CD14-positive monocyte (primary cell): ENCODE results near the gene PCNT. TPM values are rescaled to one million over a fixed set of nuclear protein-coding genes. Genes with fewer than 3 reads are reported as not detected.
"Not testable (repeated sequence)": the region's sequence is repeated elsewhere in the genome, so short reads cannot be mapped to it uniquely, and the experiment has no call there.

Experiments used
- DNase-seq, 3 donors: peaks; one replicate each; pipeline ENCODE4 v3.0.0-alpha.2; 2011 to 2022
- H2AFZ ChIP-seq: 2 replicates; pipeline ENCODE4 v1.6.0; 2012; ENCODE audit warnings: mild to moderate bottlenecking, low read depth, low read length, inconsistent platforms; ENCODE audit not compliant: insufficient read depth, poor library complexity, severe bottlenecking
- H3K27ac ChIP-seq, 2 donors: 1 replicate in 1 of 2; 2 replicates in 1 of 2; pipeline ENCODE4 v1.5.1; 2012 to 2013; ENCODE audit warnings: low read length in 2 of 2, control low read depth in 1 of 2, inconsistent platforms in 1 of 2, low read depth in 1 of 2, mild to moderate bottlenecking in 1 of 2
- H3K27me3 ChIP-seq, 2 donors: one replicate each; pipeline versions ENCODE4 v1.6.0 to v1.6.1; 2011 to 2013; ENCODE audit warnings: low read length in 2 of 2; ENCODE audit not compliant: control insufficient read depth in 2 of 2, insufficient read depth in 2 of 2
- H3K36me3 ChIP-seq, 2 donors: replicated peaks in 1 of 2; 1 replicate in 1 of 2; 2 replicates in 1 of 2; pipeline versions ENCODE4 v1.5.1 to v1.6.1; 2012 to 2013; ENCODE audit warnings: low read length in 2 of 2, control low read depth in 1 of 2, inconsistent platforms in 1 of 2, mild to moderate bottlenecking in 1 of 2; ENCODE audit not compliant: insufficient read depth in 2 of 2, control insufficient read depth in 1 of 2
- H3K4me1 ChIP-seq, 2 donors: 1 replicate in 1 of 2; 2 replicates in 1 of 2; pipeline versions ENCODE4 v1.5.1 to v1.6.1; 2012 to 2013; ENCODE audit warnings: low read length in 2 of 2, control low read depth in 1 of 2, inconsistent platforms in 1 of 2, mild to moderate bottlenecking in 1 of 2, moderate library complexity in 1 of 2; ENCODE audit not compliant: insufficient read depth in 2 of 2, control insufficient read depth in 1 of 2
- H3K4me2 ChIP-seq: replicated peaks from 2 replicates; pipeline ENCODE3; 2012; ENCODE audit warnings: low read length, moderate library complexity, mild to moderate bottlenecking; ENCODE audit not compliant: poor library complexity, severe bottlenecking; ENCODE audit errors: extremely low read depth
- H3K4me3 ChIP-seq, 3 experiments: fragments of 200-600 bp in 1 of 3; sonication (generic) in 1 of 3; replicated peaks in 1 of 3; 1 replicate in 2 of 3; 2 replicates in 1 of 3; pipeline ENCODE4 v1.5.1; 2011 to 2013; ENCODE audit warnings: low read length in 3 of 3, mild to moderate bottlenecking in 3 of 3, control low read depth in 2 of 3, low read depth in 2 of 3, inconsistent platforms in 1 of 3, moderate library complexity in 1 of 3
- H3K79me2 ChIP-seq: 2 replicates; pipeline ENCODE4 v1.6.0; 2012; ENCODE audit warnings: mild to moderate bottlenecking, control low read depth, inconsistent platforms, low read length, moderate library complexity; ENCODE audit not compliant: insufficient read depth
- H3K9ac ChIP-seq: 2 replicates; pipeline ENCODE4 v1.6.0; 2017; ENCODE audit warnings: low read length, mild to moderate bottlenecking; ENCODE audit not compliant: insufficient read depth, poor library complexity, severe bottlenecking
- H3K9me3 ChIP-seq, 2 donors: replicated peaks in 1 of 2; 1 replicate in 1 of 2; 2 replicates in 1 of 2; pipeline versions ENCODE4 v1.5.1 to v1.6.1; 2012 to 2013; ENCODE audit warnings: low read length in 2 of 2, control low read depth in 1 of 2; ENCODE audit not compliant: control insufficient read depth in 1 of 2, insufficient read depth in 1 of 2
- H4K20me1 ChIP-seq: 2 replicates; pipeline ENCODE4 v1.6.0; 2012; ENCODE audit warnings: mild to moderate bottlenecking, low read length, control low read depth, moderate library complexity; ENCODE audit not compliant: insufficient read depth
- H3K27ac Mint-ChIP-seq, 7 donors: one replicate each; pipeline ENCODE4 v1.8.0; 2020; ENCODE audit warnings: mild to moderate bottlenecking in 7 of 7, mixed read lengths in 7 of 7, moderate library complexity in 6 of 7, inconsistent platforms in 2 of 7
- H3K27me3 Mint-ChIP-seq, 3 donors: one replicate each; pipeline ENCODE4 v1.8.0; 2021 to 2022; ENCODE audit warnings: low read depth in 3 of 3, mild to moderate bottlenecking in 3 of 3, mixed read lengths in 3 of 3, moderate library complexity in 3 of 3, inconsistent platforms in 1 of 3
- H3K36me3 Mint-ChIP-seq, 2 donors: one replicate each; pipeline ENCODE4 v1.8.0; 2020; ENCODE audit warnings: mixed read lengths in 2 of 2, inconsistent platforms in 1 of 2, mild to moderate bottlenecking in 1 of 2
- H3K4me1 Mint-ChIP-seq: one replicate; pipeline ENCODE4 v1.8.0; 2020; ENCODE audit warnings: mild to moderate bottlenecking, mixed read lengths
- H3K4me3 Mint-ChIP-seq, 2 donors: one replicate each; pipeline ENCODE4 v1.8.0; 2020; ENCODE audit warnings: mild to moderate bottlenecking in 2 of 2, mixed read lengths in 2 of 2, moderate library complexity in 1 of 2
- H3K9me3 Mint-ChIP-seq, 7 donors: one replicate each; pipeline ENCODE4 v1.8.0; 2020 to 2022; ENCODE audit warnings: mixed read lengths in 7 of 7, mild to moderate bottlenecking in 6 of 7, moderate library complexity in 6 of 7, inconsistent platforms in 2 of 7
- WGBS: methylation state at CpG from one replicate; pipeline ENCODE4 v1.1.5; 2013; ENCODE audit warnings: missing lambda C conversion rate; ENCODE audit not compliant: insufficient coverage; 5-methylcytosine and 5-hydroxymethylcytosine counted together
- intact Hi-C, 2 donors: fragments of 100-400 bp; cut with micrococcal nuclease; formaldehyde crosslinking; loops; one replicate each; pipeline versions ENCODE4 v1.15.0 to v1.15.1; 2023
- polyA plus RNA-seq, 3 donors: library from polyadenylated mRNA; depleted of rRNA in 1 of 3; unstranded in 2 of 3; stranded (reverse) in 1 of 3; fragments of 300-500 nt in 2 of 3; fragments of >200 nt in 1 of 3; fragmentation: Illumina TruSeq in 2 of 3; gene quantifications; 1 replicate in 2 of 3; 2 replicates in 1 of 3; pipeline ENCODE4 v1.2.3, GENCODE V29; 2012 to 2021
- TF ChIP-seq, protein P1 (sequence below): fragments of 200-600 bp; IDR thresholded peaks from one replicate; pipeline ENCODE4 v1.8.0; 2022; ENCODE audit warnings: antibody characterized with exemption, mild to moderate bottlenecking

Gene PCNT
- polyA plus RNA-seq, 3 donors: 4.2 to 16.3 (median 5.1) TPM

DNA sequence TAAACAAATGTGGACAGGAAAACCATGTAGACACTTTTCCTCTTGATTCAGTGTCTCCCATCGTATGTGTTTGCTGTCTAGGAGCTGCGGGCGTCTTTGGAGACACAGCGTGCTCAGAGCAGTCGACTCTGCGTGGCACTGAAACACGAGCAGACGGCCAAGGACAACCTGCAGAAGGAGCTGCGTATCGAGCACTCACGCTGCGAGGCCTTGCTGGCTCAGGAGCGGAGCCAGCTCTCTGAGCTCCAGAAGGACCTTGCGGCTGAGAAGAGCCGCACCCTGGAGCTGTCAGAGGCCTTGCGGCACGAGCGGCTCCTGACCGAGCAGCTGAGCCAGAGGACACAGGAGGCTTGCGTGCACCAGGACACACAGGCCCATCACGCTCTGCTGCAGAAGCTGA, 107.5 kb downstream of the PCNT start:
- Histone ChIP-seq H3K9me3 (no peaks in the 10 kb centered on the region), H3K4me3 (peak overlapping the region in 1 of 3 experiments; percentile 48), H3K27me3 (no peaks in the 10 kb centered on the region), H3K4me1 (peaks cover 16 to 23% of the 10 kb centered on the region in 2 donors), H3K79me2 (peaks cover 5% of the 10 kb centered on the region), H3K4me2 (peak overlapping the region; percentile 44), H3K36me3 (peaks cover 49 to 80% of the 10 kb centered on the region in 2 donors), H2AFZ (peak overlapping the region; percentile 69), H3K27ac (peak overlapping the region in 1 of 2 donors; percentile 61), H4K20me1 (no peaks in the 10 kb centered on the region), H3K9ac (no peak overlapping the region)
- H3K4me1 Mint-ChIP-seq: peaks cover 15% of the 10 kb centered on the region
- peaks cover 0 to 5% (median 1%) of the 10 kb centered on the region in 3 donors for H3K27me3 Mint-ChIP-seq
- peaks cover 0 to 3% (median 0%) of the 10 kb centered on the region in 7 donors for H3K9me3 Mint-ChIP-seq
- 96% methylated on average over 21 of the region's 21 CpGs for WGBS
- peaks cover 61 to 80% of the 10 kb centered on the region in 2 donors for H3K36me3 Mint-ChIP-seq
- no peak for DNase-seq
- intact Hi-C loops: no loop called here
- TF ChIP-seq, protein P1, sequence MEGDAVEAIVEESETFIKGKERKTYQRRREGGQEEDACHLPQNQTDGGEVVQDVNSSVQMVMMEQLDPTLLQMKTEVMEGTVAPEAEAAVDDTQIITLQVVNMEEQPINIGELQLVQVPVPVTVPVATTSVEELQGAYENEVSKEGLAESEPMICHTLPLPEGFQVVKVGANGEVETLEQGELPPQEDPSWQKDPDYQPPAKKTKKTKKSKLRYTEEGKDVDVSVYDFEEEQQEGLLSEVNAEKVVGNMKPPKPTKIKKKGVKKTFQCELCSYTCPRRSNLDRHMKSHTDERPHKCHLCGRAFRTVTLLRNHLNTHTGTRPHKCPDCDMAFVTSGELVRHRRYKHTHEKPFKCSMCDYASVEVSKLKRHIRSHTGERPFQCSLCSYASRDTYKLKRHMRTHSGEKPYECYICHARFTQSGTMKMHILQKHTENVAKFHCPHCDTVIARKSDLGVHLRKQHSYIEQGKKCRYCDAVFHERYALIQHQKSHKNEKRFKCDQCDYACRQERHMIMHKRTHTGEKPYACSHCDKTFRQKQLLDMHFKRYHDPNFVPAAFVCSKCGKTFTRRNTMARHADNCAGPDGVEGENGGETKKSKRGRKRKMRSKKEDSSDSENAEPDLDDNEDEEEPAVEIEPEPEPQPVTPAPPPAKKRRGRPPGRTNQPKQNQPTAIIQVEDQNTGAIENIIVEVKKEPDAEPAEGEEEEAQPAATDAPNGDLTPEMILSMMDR: no peak
- no peak overlapping the region for H3K4me3 Mint-ChIP-seq
- peak overlapping the region in 4 of 7 donors; percentile 51 to 84 (median 69) for H3K27ac Mint-ChIP-seq

DNA sequence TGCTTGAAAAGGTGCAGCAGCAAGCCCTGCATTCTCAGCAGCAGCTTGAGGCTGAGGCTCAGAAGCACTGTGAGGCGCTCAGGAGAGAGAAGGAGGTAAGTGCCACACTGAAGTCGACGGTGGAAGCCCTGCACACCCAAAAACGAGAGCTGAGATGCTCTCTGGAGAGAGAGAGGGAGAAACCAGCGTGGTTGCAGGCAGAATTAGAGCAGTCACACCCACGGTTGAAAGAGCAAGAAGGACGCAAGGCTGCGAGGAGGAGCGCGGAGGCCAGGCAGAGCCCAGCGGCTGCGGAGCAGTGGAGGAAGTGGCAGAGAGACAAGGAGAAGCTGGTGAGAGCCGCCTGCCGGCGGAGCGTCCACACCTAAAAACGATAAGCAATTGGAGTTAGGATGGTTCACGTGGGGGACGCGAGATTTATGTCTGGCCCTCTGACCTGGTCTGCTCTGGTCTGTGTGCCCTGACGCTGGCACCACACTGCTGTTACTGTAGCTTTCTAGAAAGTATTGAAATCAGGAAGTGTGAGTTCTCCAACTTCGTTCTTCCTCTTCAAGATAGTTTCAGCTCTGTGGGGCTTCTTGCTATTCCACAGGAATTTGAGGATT, 108.0 kb downstream of the PCNT start:
- Histone ChIP-seq H2AFZ (peak overlapping the region; percentile 69), H3K27me3 (no peaks in the 10 kb centered on the region), H3K4me3 (peak overlapping the region in 2 of 3 experiments; percentile 1 to 48), H3K27ac (peak overlapping the region; percentile 34 to 61), H3K9ac (peak overlapping the region; percentile 47), H3K9me3 (no peaks in the 10 kb centered on the region), H3K4me1 (peaks cover 21 to 28% of the 10 kb centered on the region in 2 donors), H3K79me2 (peaks cover 5% of the 10 kb centered on the region), H3K4me2 (peak overlapping the region; percentile 44), H4K20me1 (no peaks in the 10 kb centered on the region), H3K36me3 (peaks cover 44 to 80% of the 10 kb centered on the region in 2 donors)
- Mint-ChIP-seq H3K4me3 (peak overlapping the region; percentile 68 to 77), H3K4me1 (peaks cover 20% of the 10 kb centered on the region), H3K27ac (peak overlapping the region in 6 of 7 donors; percentile 42 to 84 (median 69)), H3K9me3 (peaks cover 0 to 3% (median 0%) of the 10 kb centered on the region in 7 donors), H3K36me3 (peaks cover 63 to 78% of the 10 kb centered on the region in 2 donors), H3K27me3 (peaks cover 0 to 5% (median 1%) of the 10 kb centered on the region in 3 donors)
- TF ChIP-seq, protein P1: no peak
- peak; percentile 15 to 39 (median 37) for DNase-seq
- 23% methylated on average over 20 of the region's 22 CpGs for WGBS
- intact Hi-C loops: no loop called here

DNA sequence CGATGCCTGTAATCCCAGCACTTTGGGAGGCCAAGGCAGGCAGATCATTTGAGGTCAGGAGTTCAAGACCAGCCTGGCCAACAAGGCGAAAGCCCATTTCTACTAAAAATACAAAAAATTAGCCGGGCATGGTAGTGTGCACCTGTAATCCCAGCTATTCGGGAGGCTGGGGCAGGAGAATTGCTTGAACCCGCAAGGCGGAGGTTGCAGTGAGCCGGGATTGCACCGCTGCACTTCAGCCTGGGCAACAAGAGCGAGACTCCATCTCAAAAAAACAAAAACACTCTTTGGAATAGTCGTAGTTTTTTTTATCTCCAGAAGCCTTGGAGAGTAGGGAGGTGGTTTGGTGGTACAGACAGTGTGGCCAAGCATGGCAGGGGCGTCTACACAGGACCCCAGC, 109.2 kb downstream of the PCNT start:
- Histone ChIP-seq H3K36me3 (peaks cover 34 to 80% of the 10 kb centered on the region in 2 donors), H3K4me1 (peaks cover 26 to 31% of the 10 kb centered on the region in 2 donors)
- H3K27ac Mint-ChIP-seq, H3K4me3 Mint-ChIP-seq, H3K9ac ChIP-seq, H3K27me3 ChIP-seq, H3K4me2 ChIP-seq, H4K20me1 ChIP-seq, H2AFZ ChIP-seq, DNase-seq, H3K79me2 ChIP-seq, H3K9me3 Mint-ChIP-seq, H3K27ac ChIP-seq, intact Hi-C loops, H3K4me3 ChIP-seq, H3K9me3 ChIP-seq, H3K27me3 Mint-ChIP-seq: not testable (repeated sequence)
- Mint-ChIP-seq H3K4me1 (peaks cover 24% of the 10 kb centered on the region), H3K36me3 (peaks cover 63 to 80% of the 10 kb centered on the region in 2 donors)
- 93% methylated on average over 9 of the region's 11 CpGs for WGBS
